SK-N-MC (cell line): ENCODE results near the gene CDK6.

Experiments used
- DNase-seq: peaks from one replicate; pipeline ENCODE4 v3.0.0-alpha.2; 2011; ENCODE audit warnings: low read depth, low spot score
- H3K27ac ChIP-seq: fragments of 200-600 bp; sonication (generic); 2 replicates; pipeline ENCODE4 v1.5.1; 2016; ENCODE audit warnings: mixed run types
- H3K36me3 ChIP-seq: fragments of 200-600 bp; sonication (generic); 2 replicates; pipeline ENCODE4 v1.6.1; 2017; ENCODE audit warnings: antibody characterized with exemption, low read length, mixed read lengths; ENCODE audit not compliant: insufficient read depth
- H3K4me3 ChIP-seq: fragments of 200-600 bp; sonication (generic); 2 replicates; pipeline ENCODE4 v1.5.1; 2016
- H3K9ac ChIP-seq: fragments of 200-600 bp; sonication (generic); 2 replicates; pipeline ENCODE4 v1.8.0; 2017; ENCODE audit warnings: mixed run types, mixed read lengths; ENCODE audit not compliant: insufficient read length
- H3K9me3 ChIP-seq: fragments of 200-600 bp; sonication (generic); 2 replicates; pipeline ENCODE4 v1.6.1; 2017; ENCODE audit warnings: low read depth, mild to moderate bottlenecking, antibody characterized with exemption, low read length, moderate library complexity, mixed read lengths
- EZH2 ChIP-seq: fragments of 200-600 bp; sonication (generic); IDR thresholded peaks from one replicate; pipeline ENCODE4 v1.6.1; 2017; ENCODE audit warnings: antibody characterized with exemption
- FOXP2 ChIP-seq: optimal IDR thresholded peaks from 2 replicates; pipeline ENCODE3; 2011; ENCODE audit warnings: mild to moderate bottlenecking, moderate library complexity; ENCODE audit not compliant: insufficient read depth; ENCODE audit errors: extremely low read length, control extremely low read depth
- POLR2AphosphoS5 ChIP-seq: IDR thresholded peaks from 2 replicates; pipeline ENCODE4 v1.6.1; 2012; ENCODE audit warnings: mild to moderate bottlenecking, low read depth, low read length, borderline replicate concordance

CDK6 gene

DNA sequence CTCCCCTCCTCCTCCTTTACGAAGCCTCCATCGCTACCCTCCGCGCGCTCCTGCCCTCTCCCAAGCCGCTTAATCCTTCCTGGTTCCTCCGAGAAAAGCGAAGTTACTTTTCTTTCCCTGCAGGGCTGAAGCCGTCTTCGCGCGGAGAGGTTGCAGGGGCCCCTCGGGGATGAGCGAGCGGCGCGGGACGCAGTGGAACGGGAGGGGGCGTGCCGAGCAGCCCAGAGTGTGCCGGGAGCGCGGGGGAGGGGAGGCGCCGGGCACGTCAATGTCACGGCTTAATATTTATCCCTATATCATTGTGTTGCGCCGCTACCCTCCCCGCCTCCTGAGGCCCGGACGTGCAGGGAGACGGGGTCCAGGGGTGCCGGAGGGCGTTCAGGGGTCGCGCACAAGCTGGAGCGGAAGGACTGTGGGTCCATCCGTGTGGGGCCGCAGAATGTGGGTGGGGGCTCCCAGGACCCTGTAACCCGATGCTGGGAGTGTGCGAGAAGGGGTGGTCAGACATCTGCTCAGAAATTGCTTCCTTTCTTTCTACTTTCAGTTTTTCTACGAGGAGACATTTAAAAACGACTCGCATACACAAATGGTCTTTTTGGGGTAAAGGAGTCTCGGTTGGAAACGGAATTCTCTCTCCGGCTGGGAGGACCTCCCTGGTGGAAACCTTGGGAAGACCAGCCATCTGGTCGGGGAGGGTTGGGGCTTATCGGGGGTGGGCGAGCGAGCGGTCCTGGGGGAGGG, 2.4 kb downstream of the CDK6 start:
- Histone ChIP-seq H3K9me3 (no peaks in the 10 kb centered on the region), H3K9ac (peak overlapping the region; percentile 9), H3K27ac (no peak overlapping the region), H3K36me3 (no peaks in the 10 kb centered on the region), H3K4me3 (peak overlapping the region; percentile 96)
- TF ChIP-seq POLR2AphosphoS5: no peak
- TF ChIP-seq EZH2: no peak
- TF ChIP-seq FOXP2: no peak
- DNase-seq: no peak

DNA sequence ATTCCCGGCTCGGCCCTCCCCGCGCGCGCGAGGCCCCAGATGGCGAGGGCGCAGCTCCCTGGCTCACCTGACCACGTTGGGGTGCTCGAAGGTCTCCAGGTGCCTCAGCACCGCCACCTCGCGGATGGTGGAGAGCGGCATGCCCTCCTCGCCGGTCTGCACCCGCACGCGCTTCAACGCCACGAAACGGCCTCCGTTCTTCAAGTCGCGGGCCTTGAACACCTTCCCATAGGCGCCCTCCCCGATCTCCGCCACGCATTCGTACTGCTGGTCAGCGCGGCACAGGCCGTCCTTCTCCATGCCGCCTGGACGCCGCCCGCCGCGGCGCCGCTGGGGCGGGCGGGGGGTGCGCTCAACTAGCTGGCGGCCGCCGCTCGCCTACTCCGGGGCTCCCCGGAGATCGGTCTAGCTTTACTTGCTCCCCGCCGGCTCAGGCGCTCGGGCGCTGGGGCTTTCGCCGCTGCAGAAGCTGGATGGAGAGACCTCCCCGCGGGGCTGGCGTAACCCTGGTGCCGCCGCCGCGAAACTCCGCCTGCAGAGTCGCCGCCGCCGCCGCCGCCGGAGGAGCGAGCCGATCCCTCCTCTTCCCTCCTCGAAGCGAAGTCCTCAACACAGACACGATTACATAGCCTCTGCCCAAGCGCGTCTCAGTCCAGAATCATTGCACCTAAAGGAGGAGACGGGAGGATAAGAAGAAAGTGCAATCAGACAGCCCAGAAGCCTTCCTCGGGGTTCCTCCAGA, 3.2 kb downstream of the CDK6 start:
- TF ChIP-seq FOXP2: no peak
- Histone ChIP-seq H3K27ac (no peak overlapping the region), H3K4me3 (peak overlapping the region; percentile 96), H3K9ac (peak overlapping the region; percentile 61), H3K36me3 (no peaks in the 10 kb centered on the region), H3K9me3 (no peaks in the 10 kb centered on the region)
- DNase-seq: no peak

DNA sequence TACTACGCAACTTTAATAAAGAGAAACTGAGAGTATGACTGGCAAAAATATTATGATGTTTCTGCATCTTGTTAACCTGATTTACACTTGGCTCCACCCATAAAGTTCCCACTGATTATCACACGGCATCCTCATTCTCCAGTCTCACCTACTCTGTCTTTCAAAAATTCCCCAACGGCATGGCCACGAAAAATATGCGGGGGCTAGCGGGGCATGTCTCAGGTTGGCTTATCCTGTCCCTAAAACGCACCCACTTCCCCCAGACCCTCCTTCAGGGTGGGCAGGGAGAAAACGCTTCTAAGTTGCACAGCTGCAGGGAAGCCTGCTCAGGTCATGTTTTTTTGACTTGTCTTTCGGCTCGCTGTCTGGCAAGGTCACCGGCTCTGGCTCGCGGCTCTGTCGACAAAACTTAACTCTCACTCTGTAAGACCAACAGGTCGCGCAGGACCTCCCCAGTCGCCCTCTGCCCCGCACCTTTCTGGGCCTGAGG, 3.8 kb downstream of the CDK6 start:
- H3K4me3 ChIP-seq: peak overlapping the region; percentile 96
- H3K36me3 ChIP-seq: no peaks in the 10 kb centered on the region
- no peak for DNase-seq
- TF ChIP-seq FOXP2 (no peak), POLR2AphosphoS5 (no peak), EZH2 (no peak)
- peak overlapping the region; percentile 61 for H3K9ac ChIP-seq
- H3K9me3 ChIP-seq: no peaks in the 10 kb centered on the region
- H3K27ac ChIP-seq: no peak overlapping the region

DNA sequence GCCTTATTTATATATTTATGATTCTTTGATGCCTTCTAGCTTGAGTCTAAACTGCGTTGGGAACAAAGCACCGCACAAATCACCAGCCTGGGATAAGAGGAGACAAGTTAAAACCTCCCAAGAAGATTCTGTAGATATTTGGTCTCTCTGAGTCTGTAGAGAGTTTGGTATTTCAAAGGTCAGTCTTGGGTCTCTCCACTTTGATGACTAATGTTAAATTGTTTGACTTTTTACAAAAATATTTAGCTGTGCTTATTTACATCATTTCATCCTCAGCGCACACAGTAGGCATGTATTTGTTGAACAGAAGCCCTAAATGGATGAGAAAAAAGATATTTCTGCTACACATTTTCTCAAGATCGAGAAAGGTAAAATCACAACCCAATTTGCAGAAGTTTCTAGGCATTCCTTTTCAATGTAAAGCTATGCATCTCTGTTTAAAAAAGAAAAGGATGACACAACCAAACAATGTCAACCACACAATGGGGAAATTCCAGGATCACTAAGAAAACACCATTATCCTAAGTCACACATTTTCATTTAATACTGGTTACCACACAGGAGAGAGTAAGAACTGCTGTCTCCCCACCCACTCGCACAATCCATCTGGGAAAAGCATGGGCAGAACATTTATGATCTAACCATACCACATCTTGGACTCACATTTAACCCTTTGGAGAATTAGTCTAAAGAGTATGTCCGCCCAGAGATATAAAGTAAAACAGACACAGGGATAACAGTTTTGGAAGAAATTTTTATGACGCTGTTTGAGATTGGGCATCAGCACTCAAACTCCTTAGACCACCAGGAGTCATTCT, 4.4 kb downstream of the CDK6 start:
- H3K36me3 ChIP-seq: no peaks in the 10 kb centered on the region

DNA sequence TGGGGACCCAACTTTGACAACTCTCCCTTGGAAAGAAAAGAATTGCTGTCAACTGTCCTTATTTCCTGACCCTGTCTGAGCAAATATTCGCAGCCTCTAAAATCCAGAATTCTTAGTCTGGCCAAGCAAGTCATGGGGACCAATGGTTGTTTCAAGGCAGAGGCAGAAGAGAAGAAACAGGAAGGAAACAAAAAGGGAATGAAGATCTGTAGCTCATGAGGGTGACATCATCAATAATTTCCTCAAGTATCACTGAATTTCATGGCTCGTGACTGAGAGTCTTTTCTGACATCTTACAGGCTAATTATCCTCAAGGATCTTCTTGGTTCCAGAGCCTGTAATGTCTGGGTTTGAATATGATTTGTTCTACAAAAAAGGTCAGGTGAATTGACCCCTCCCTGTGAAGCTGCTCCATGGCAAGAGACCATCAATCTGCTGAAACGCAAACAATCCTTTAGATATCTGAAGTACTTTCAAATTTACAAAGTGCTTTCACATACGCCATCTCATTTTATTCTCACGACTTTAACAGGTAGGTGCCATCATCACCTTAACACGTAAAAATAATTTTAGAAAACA, 5.8 kb downstream of the CDK6 start:
- no peak for DNase-seq
- no peaks in the 10 kb centered on the region for H3K36me3 ChIP-seq
- H3K9ac ChIP-seq: no peak overlapping the region
- no peaks in the 10 kb centered on the region for H3K9me3 ChIP-seq
- no peak overlapping the region for H3K4me3 ChIP-seq
- TF ChIP-seq EZH2: no peak
- TF ChIP-seq POLR2AphosphoS5: no peak
- H3K27ac ChIP-seq: no peak overlapping the region

More for the DNA sequence above, 4.4 kb downstream of the CDK6 start:
- TF ChIP-seq FOXP2 (no peak), POLR2AphosphoS5 (no peak), EZH2 (no peak)
- DNase-seq: no peak
- Histone ChIP-seq H3K9ac (no peak overlapping the region), H3K27ac (no peak overlapping the region), H3K4me3 (peak overlapping the region; percentile 96), H3K9me3 (no peaks in the 10 kb centered on the region)

DNA sequence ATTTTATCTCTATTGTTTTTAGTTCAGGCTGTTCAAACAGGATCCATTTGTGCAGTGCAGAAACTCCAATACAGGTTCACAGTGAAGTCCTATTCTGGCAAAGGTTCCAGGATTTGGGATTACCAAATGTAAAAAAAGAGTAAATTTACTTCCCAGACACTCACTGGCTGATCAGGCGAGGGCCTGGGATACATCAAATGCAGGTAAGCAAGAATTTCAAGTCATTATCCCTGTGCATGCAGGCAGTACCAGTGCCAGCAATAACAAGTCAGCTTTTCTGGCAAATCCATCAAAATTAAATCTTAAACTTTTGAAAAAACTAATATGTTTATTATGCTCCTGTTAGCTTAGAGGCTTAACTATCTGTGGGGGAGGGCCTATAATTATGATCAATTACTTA, 6.3 kb downstream of the CDK6 start:
- no peak overlapping the region for H3K27ac ChIP-seq
- no peak overlapping the region for H3K4me3 ChIP-seq
- H3K9me3 ChIP-seq: no peaks in the 10 kb centered on the region
- H3K36me3 ChIP-seq: no peaks in the 10 kb centered on the region
- no peak for TF ChIP-seq EZH2
- no peak for TF ChIP-seq FOXP2
- no peak for TF ChIP-seq POLR2AphosphoS5
- DNase-seq: no peak
- H3K9ac ChIP-seq: no peak overlapping the region

DNA sequence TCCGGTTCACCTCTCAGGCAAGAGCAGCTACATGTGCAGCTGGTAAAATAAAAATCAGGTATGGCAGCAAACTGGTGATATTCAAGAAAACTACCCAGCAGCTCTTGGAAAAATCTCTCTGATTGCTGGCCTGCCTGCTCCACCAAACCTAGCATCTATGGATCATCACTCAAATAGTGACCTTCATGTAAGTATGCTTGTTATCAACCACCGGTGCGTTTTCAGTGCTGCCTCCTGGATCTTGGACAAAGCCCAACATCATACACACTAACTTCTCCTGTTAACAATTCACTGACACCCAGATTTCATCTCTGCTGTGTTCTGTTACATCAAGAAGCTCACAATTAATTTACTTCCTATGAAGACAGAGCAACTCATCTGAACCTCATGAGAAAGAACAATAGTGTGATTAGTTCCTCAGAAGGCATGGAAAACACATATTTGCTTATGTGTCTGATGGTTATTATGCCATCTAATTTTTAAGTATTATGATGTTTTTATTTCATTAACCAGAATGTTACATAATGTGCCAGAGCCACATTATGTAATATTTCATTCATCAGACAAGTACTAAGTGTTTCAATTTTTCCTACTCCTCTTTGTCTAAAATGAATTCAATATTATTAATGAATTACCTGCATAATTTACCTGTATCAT, 8.8 kb downstream of the CDK6 start:
- Histone ChIP-seq H3K36me3 (no peaks in the 10 kb centered on the region), H3K27ac (no peak overlapping the region), H3K9me3 (no peaks in the 10 kb centered on the region), H3K9ac (no peak overlapping the region), H3K4me3 (no peak overlapping the region)
- TF ChIP-seq EZH2 (no peak), FOXP2 (no peak), POLR2AphosphoS5 (no peak)
- no peak for DNase-seq
